C4-2B (cell line): ENCODE results near the gene PRKCA.

Experiments used
- H3K27ac ChIP-seq: fragments of 450-650 bp; 2 replicates; pipeline ENCODE4 v1.5.1; 2017
- ZFX ChIP-seq: fragments of 450-650 bp; IDR thresholded peaks from 2 replicates; pipeline ENCODE4 v1.6.1; 2017
- TF ChIP-seq, protein P1 (sequence below): fragments of 450-650 bp; conservative IDR thresholded peaks from 2 replicates; pipeline ENCODE4 v1.5.1; 2017; ENCODE audit warnings: mild to moderate bottlenecking

The PRKCA gene

DNA sequence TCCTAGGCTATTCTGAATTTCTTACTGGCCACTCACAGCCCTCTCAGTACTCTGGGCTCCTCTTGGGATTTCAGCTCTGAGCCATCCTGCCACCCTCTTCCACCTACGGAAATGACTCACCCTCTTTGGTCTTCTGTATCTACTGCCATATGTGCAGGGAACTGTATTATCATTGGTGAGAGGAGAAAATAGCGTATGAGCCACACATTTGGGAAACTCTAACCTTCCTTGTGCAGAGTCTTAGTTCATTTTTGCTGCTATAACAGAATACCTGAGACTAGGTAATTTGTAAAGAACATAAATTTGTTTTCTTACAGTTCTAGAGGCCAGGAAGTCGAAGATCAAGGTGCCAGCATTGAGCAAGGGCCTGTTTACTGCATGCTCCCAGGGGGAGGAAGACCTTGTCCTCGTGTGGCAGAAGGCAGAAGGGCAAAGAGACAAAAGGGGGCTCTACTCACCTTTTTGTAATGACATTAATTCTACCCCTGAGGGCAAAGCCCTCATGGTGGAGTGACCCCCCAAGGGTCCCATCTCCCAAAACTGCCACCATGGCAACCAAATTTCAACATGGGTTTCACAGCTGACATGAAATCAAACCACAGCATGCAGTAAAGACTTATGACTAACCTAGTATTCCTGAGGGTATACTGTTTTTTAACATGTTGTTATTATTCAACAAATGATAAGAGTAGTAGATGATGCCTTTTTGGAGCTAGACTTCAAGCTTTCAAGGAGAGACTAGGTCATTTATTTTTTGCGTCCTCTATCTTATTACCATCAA is 191.8 kb downstream of the PRKCA start:
- H3K27ac ChIP-seq = no peak overlapping the region
- TF ChIP-seq, protein P1, sequence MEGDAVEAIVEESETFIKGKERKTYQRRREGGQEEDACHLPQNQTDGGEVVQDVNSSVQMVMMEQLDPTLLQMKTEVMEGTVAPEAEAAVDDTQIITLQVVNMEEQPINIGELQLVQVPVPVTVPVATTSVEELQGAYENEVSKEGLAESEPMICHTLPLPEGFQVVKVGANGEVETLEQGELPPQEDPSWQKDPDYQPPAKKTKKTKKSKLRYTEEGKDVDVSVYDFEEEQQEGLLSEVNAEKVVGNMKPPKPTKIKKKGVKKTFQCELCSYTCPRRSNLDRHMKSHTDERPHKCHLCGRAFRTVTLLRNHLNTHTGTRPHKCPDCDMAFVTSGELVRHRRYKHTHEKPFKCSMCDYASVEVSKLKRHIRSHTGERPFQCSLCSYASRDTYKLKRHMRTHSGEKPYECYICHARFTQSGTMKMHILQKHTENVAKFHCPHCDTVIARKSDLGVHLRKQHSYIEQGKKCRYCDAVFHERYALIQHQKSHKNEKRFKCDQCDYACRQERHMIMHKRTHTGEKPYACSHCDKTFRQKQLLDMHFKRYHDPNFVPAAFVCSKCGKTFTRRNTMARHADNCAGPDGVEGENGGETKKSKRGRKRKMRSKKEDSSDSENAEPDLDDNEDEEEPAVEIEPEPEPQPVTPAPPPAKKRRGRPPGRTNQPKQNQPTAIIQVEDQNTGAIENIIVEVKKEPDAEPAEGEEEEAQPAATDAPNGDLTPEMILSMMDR = no peak
- TF ChIP-seq ZFX = no peak

DNA sequence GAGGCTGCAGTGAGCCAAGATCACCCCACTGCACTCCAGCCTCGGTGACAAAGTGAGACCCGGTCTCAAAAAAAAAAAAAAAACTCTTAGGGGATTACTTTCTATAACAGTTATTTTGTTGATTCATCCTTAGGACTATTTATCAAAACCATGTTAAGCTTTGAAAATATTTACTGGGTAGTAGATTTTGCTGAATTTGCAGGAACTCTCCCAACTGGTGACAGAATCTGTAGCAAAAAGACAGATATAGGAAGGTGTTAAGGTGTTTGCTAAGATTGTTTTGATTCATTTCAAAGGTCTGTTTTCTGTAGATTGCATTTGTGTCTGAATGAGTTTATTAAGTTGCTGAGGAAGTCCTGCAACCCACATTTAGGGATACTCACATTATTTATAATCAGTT is 192.6 kb downstream of the PRKCA start:
- TF ChIP-seq, protein P1 = no peak
- no peak for TF ChIP-seq ZFX
- no peak overlapping the region for H3K27ac ChIP-seq

DNA sequence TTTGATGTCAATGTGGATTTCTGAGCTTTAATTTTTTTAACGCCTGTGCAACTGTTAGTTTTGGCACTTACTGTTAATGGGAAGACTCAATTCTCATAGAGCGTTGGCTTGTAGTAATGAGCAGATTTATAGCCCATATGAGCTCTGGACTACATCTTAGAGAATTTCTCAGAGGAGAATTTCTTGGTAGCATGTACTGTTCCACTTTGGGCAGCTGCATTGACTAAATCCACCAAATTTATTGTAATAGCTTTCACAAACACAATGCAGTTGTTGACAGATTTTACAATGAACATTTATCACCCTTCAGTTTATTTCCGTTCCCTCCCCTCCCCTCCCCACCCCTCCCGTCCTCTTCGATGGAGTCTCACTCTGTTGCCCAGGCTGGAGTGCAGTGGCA is 193.9 kb downstream of the PRKCA start:
- H3K27ac ChIP-seq = no peak overlapping the region
- TF ChIP-seq, protein P1 = no peak
- TF ChIP-seq ZFX = no peak

DNA sequence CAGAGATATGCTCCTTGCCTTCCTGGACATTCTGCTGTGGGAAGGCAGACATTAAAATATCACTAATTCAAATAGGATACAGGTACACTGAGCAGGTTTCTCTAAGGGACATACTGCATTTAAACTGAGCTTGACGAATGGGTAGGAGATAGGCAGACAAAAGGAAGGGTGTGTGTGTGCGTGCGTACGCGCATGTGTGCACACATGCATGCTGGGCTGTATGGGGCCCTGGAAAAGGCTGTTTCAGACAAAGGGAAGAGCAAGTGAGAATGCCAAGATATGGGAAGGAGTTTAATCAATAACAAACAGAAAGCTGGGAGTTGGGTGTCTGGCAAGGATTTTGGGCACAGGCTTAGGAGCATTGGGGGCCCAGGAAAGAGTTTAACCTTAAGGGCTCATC is 196.2 kb downstream of the PRKCA start:
- H3K27ac ChIP-seq = no peak overlapping the region
- TF ChIP-seq ZFX = no peak
- TF ChIP-seq, protein P1 = no peak

DNA sequence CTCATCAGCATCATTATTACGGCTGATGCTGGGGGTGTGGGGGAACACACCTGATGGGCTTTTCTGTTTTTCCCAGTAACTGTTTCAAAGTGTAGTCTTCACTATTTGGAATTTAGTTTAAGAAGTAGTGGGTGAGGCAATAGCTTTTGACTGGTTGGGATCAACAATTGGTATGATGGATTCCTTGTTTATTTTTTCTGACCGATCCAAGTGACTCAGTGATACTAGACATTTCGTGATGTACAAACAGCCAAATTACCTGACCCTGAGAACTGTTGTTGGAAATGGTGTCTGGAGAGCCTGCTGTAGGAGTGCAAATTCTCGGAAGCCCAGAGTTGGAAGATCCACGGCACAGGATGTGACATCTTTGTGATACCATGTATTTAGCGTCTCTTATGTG is 204.2 kb downstream of the PRKCA start:
- no peak overlapping the region for H3K27ac ChIP-seq
- TF ChIP-seq ZFX = no peak
- TF ChIP-seq, protein P1 = no peak

DNA sequence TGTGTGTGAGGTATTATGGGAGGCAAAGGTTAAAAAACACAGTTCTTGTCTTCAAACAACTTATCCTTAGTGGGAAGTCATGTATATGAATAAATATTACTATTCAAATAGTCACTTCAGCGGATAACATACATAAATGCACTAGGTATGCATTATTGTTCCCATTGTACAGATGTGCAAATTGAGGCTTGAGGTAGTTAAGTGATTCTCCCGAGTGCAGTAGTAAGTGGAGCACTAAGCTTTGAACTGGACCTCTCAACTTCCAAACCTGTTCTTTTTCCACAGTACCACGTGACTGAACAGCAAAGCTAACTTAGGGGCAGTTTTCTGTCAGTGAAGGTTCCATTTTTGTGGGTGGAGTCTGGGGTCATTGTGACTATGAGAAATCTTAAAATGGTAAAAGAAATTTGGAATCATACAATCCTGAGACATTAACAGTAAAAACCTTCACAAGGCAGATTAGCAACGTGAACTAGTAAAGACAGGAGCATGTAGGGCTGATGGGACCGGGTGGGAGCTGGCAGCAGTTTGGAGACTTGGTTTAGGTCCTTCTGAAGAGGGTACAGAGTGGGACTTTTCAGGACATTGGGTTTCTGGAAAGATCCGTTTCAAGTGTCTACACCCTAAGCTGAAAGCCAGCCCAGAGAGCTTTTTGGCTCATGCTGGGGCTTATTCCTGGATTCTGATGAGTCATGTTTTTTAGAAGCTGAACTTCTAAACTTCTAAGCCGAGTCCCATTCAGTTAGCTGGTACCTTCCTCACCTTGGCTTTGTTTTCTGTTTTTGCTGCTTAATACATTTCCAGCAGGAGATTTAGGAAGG is 204.9 kb downstream of the PRKCA start:
- TF ChIP-seq, protein P1 = no peak
- no peak for TF ChIP-seq ZFX
- peak overlapping the region; percentile 56; the same call in 1 of the 2 replicates for H3K27ac ChIP-seq
